CD14-positive monocyte (primary cell): ENCODE measurements around the gene STAC. TPM values are rescaled to one million over a fixed set of nuclear protein-coding genes. Genes with fewer than 3 reads are reported as not detected.

Source experiments
- DNase-seq, 3 donors: peaks; one replicate each; pipeline ENCODE4 v3.0.0-alpha.2; 2011 to 2022
- H2AFZ ChIP-seq: 2 replicates; pipeline ENCODE4 v1.6.0; 2012; ENCODE audit warnings: mild to moderate bottlenecking, low read depth, low read length, inconsistent platforms; ENCODE audit not compliant: insufficient read depth, poor library complexity, severe bottlenecking
- H3K27ac ChIP-seq, 2 donors: 1 replicate in 1 of 2; 2 replicates in 1 of 2; pipeline ENCODE4 v1.5.1; 2012 to 2013; ENCODE audit warnings: low read length in 2 of 2, control low read depth in 1 of 2, inconsistent platforms in 1 of 2, low read depth in 1 of 2, mild to moderate bottlenecking in 1 of 2
- H3K27me3 ChIP-seq, 2 donors: one replicate each; pipeline versions ENCODE4 v1.6.0 to v1.6.1; 2011 to 2013; ENCODE audit warnings: low read length in 2 of 2; ENCODE audit not compliant: control insufficient read depth in 2 of 2, insufficient read depth in 2 of 2
- H3K36me3 ChIP-seq, 2 donors: replicated peaks in 1 of 2; 1 replicate in 1 of 2; 2 replicates in 1 of 2; pipeline versions ENCODE4 v1.5.1 to v1.6.1; 2012 to 2013; ENCODE audit warnings: low read length in 2 of 2, control low read depth in 1 of 2, inconsistent platforms in 1 of 2, mild to moderate bottlenecking in 1 of 2; ENCODE audit not compliant: insufficient read depth in 2 of 2, control insufficient read depth in 1 of 2
- H3K4me1 ChIP-seq, 2 donors: 1 replicate in 1 of 2; 2 replicates in 1 of 2; pipeline versions ENCODE4 v1.5.1 to v1.6.1; 2012 to 2013; ENCODE audit warnings: low read length in 2 of 2, control low read depth in 1 of 2, inconsistent platforms in 1 of 2, mild to moderate bottlenecking in 1 of 2, moderate library complexity in 1 of 2; ENCODE audit not compliant: insufficient read depth in 2 of 2, control insufficient read depth in 1 of 2
- H3K4me2 ChIP-seq: replicated peaks from 2 replicates; pipeline ENCODE3; 2012; ENCODE audit warnings: low read length, moderate library complexity, mild to moderate bottlenecking; ENCODE audit not compliant: poor library complexity, severe bottlenecking; ENCODE audit errors: extremely low read depth
- H3K4me3 ChIP-seq, 3 experiments: fragments of 200-600 bp in 1 of 3; sonication (generic) in 1 of 3; replicated peaks in 1 of 3; 1 replicate in 2 of 3; 2 replicates in 1 of 3; pipeline ENCODE4 v1.5.1; 2011 to 2013; ENCODE audit warnings: low read length in 3 of 3, mild to moderate bottlenecking in 3 of 3, control low read depth in 2 of 3, low read depth in 2 of 3, inconsistent platforms in 1 of 3, moderate library complexity in 1 of 3
- H3K79me2 ChIP-seq: 2 replicates; pipeline ENCODE4 v1.6.0; 2012; ENCODE audit warnings: mild to moderate bottlenecking, control low read depth, inconsistent platforms, low read length, moderate library complexity; ENCODE audit not compliant: insufficient read depth
- H3K9ac ChIP-seq: 2 replicates; pipeline ENCODE4 v1.6.0; 2017; ENCODE audit warnings: low read length, mild to moderate bottlenecking; ENCODE audit not compliant: insufficient read depth, poor library complexity, severe bottlenecking
- H3K9me3 ChIP-seq, 2 donors: replicated peaks in 1 of 2; 1 replicate in 1 of 2; 2 replicates in 1 of 2; pipeline versions ENCODE4 v1.5.1 to v1.6.1; 2012 to 2013; ENCODE audit warnings: low read length in 2 of 2, control low read depth in 1 of 2; ENCODE audit not compliant: control insufficient read depth in 1 of 2, insufficient read depth in 1 of 2
- H4K20me1 ChIP-seq: 2 replicates; pipeline ENCODE4 v1.6.0; 2012; ENCODE audit warnings: mild to moderate bottlenecking, low read length, control low read depth, moderate library complexity; ENCODE audit not compliant: insufficient read depth
- H3K27ac Mint-ChIP-seq, 7 donors: one replicate each; pipeline ENCODE4 v1.8.0; 2020; ENCODE audit warnings: mild to moderate bottlenecking in 7 of 7, mixed read lengths in 7 of 7, moderate library complexity in 6 of 7, inconsistent platforms in 2 of 7
- H3K27me3 Mint-ChIP-seq, 3 donors: one replicate each; pipeline ENCODE4 v1.8.0; 2021 to 2022; ENCODE audit warnings: low read depth in 3 of 3, mild to moderate bottlenecking in 3 of 3, mixed read lengths in 3 of 3, moderate library complexity in 3 of 3, inconsistent platforms in 1 of 3
- H3K36me3 Mint-ChIP-seq, 2 donors: one replicate each; pipeline ENCODE4 v1.8.0; 2020; ENCODE audit warnings: mixed read lengths in 2 of 2, inconsistent platforms in 1 of 2, mild to moderate bottlenecking in 1 of 2
- H3K4me1 Mint-ChIP-seq: one replicate; pipeline ENCODE4 v1.8.0; 2020; ENCODE audit warnings: mild to moderate bottlenecking, mixed read lengths
- H3K4me3 Mint-ChIP-seq, 2 donors: one replicate each; pipeline ENCODE4 v1.8.0; 2020; ENCODE audit warnings: mild to moderate bottlenecking in 2 of 2, mixed read lengths in 2 of 2, moderate library complexity in 1 of 2
- H3K9me3 Mint-ChIP-seq, 7 donors: one replicate each; pipeline ENCODE4 v1.8.0; 2020 to 2022; ENCODE audit warnings: mixed read lengths in 7 of 7, mild to moderate bottlenecking in 6 of 7, moderate library complexity in 6 of 7, inconsistent platforms in 2 of 7
- CTCF ChIP-seq: fragments of 200-600 bp; IDR thresholded peaks from one replicate; pipeline ENCODE4 v1.8.0; 2022; ENCODE audit warnings: antibody characterized with exemption, mild to moderate bottlenecking
- WGBS: methylation state at CpG from one replicate; pipeline ENCODE4 v1.1.5; 2013; ENCODE audit warnings: missing lambda C conversion rate; ENCODE audit not compliant: insufficient coverage; 5-methylcytosine and 5-hydroxymethylcytosine counted together
- intact Hi-C, 2 donors: fragments of 100-400 bp; cut with micrococcal nuclease; formaldehyde crosslinking; loops; one replicate each; pipeline versions ENCODE4 v1.15.0 to v1.15.1; 2023
- polyA plus RNA-seq, 3 donors: library from polyadenylated mRNA; depleted of rRNA in 1 of 3; unstranded in 2 of 3; stranded (reverse) in 1 of 3; fragments of 300-500 nt in 2 of 3; fragments of >200 nt in 1 of 3; fragmentation: Illumina TruSeq in 2 of 3; gene quantifications; 1 replicate in 2 of 3; 2 replicates in 1 of 3; pipeline ENCODE4 v1.2.3, GENCODE V29; 2012 to 2021

The STAC gene
- polyA plus RNA-seq, 3 donors, result 0.10 to 0.40 (median 0.12) TPM

DNA sequence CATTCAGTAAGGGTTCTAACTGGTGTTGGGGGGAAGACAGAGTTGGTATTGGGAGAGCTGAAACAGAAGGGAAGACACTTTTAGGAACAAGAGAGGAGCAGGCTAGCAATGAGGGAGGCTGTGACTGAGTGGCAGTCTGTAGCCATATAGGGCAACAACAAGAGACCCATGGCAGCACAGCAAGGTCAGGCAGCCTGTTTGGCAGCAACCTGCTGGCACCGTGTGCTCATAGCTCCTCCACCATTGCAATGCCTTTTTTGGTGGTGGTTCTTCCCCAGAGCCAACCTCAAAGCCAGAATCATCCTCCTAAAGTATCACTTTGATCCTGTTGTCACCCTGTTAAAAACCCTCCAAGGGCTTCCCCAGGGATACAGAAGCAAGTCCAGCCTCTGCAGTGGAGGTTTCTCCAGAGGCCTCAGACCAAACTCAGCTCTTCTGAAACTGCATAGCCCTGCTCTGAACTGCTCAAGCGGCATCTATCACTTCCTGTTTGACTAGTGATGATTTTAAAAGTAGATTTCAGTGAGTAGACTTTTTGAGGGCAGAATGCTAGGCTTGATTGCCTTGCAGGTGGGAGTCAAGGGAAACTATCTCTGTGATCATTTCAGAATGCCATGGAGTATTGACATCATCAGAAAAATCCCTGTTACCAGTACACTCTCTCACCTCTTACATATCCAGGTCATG lies 176.9 kb downstream of the STAC start:
- no peaks in the 10 kb centered on the region for H3K9me3 ChIP-seq
- Mint-ChIP-seq H3K4me3 (no peak overlapping the region), H3K27ac (no peak overlapping the region), H3K27me3 (peaks cover 0 to 2% (median 1%) of the 10 kb centered on the region in 3 donors), H3K36me3 (no peaks in the 10 kb centered on the region), H3K4me1 (no peaks in the 10 kb centered on the region), H3K9me3 (peaks cover 0 to 7% (median 0%) of the 10 kb centered on the region in 7 donors)
- intact Hi-C loops, result no loop called here
- H3K27ac ChIP-seq, result no peak overlapping the region
- H3K27me3 ChIP-seq, result no peaks in the 10 kb centered on the region
- no peak overlapping the region for H3K4me3 ChIP-seq
- H3K79me2 ChIP-seq, result no peaks in the 10 kb centered on the region
- TF ChIP-seq CTCF, result no peak
- H4K20me1 ChIP-seq, result no peaks in the 10 kb centered on the region
- no peak for DNase-seq
- H3K4me1 ChIP-seq, result no peaks in the 10 kb centered on the region
- H3K36me3 ChIP-seq, result no peaks in the 10 kb centered on the region
- no peak overlapping the region for H3K4me2 ChIP-seq
- 78% methylated on average over 2 of the region's 2 CpGs for WGBS
- no peak overlapping the region for H3K9ac ChIP-seq
- H2AFZ ChIP-seq, result no peak overlapping the region

GRCh38 chr3:36557708-36558421 lies 177.6 kb downstream of the STAC start:
- no peak overlapping the region for H3K4me3 Mint-ChIP-seq

More at GRCh38 chr3:36557708-36558421, 177.6 kb downstream of the STAC start:
- H3K4me1 Mint-ChIP-seq, result no peaks in the 10 kb centered on the region
- Histone ChIP-seq H3K27ac (no peak overlapping the region), H3K79me2 (no peaks in the 10 kb centered on the region), H3K27me3 (no peaks in the 10 kb centered on the region), H3K9ac (no peak overlapping the region), H3K36me3 (no peaks in the 10 kb centered on the region), H3K4me2 (no peak overlapping the region), H4K20me1 (no peaks in the 10 kb centered on the region), H2AFZ (no peak overlapping the region), H3K4me3 (no peak overlapping the region), H3K9me3 (no peaks in the 10 kb centered on the region), H3K4me1 (no peaks in the 10 kb centered on the region)
- no peak for TF ChIP-seq CTCF
- intact Hi-C loops, result no loop called here
- H3K9me3 Mint-ChIP-seq, result peaks cover 0 to 6% (median 0%) of the 10 kb centered on the region in 7 donors
- no peaks in the 10 kb centered on the region for H3K36me3 Mint-ChIP-seq
- H3K27ac Mint-ChIP-seq, result no peak overlapping the region
- no peak for DNase-seq
- WGBS, result no CpG with 5 or more reads among the region's 5 CpGs
- H3K27me3 Mint-ChIP-seq, result peaks cover 0 to 2% (median 1%) of the 10 kb centered on the region in 3 donors
